Measurements from ENCODE around the gene KRTAP10-4.

DNA sequence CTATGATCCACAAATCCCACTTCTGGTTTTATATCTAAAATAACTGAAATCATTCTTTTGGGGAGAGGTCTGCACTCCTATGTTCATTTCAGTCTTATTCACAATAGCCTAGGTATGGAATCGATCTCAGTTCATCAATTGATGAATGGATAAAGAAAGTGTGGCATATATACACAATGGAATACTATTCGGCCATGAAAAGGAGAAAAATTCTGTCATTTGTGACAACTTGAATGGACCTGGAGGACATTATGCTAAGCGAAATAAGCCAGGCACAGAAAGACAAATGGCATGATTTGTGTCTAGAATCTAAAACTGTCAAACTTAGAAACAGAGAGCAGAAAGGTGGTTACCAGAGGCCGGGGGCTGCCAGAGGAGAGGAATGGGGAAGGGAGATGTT, 33.0 kb downstream of the KRTAP10-4 start:
- TF ChIP-seq, protein P1, sequence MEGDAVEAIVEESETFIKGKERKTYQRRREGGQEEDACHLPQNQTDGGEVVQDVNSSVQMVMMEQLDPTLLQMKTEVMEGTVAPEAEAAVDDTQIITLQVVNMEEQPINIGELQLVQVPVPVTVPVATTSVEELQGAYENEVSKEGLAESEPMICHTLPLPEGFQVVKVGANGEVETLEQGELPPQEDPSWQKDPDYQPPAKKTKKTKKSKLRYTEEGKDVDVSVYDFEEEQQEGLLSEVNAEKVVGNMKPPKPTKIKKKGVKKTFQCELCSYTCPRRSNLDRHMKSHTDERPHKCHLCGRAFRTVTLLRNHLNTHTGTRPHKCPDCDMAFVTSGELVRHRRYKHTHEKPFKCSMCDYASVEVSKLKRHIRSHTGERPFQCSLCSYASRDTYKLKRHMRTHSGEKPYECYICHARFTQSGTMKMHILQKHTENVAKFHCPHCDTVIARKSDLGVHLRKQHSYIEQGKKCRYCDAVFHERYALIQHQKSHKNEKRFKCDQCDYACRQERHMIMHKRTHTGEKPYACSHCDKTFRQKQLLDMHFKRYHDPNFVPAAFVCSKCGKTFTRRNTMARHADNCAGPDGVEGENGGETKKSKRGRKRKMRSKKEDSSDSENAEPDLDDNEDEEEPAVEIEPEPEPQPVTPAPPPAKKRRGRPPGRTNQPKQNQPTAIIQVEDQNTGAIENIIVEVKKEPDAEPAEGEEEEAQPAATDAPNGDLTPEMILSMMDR (IDR thresholded peaks at IDR 0.05), result no peak
- TF ChIP-seq POLR2A (IDR thresholded peaks at IDR 0.05) (no peak), POLR2AphosphoS5 (IDR thresholded peaks at IDR 0.05) (no peak)
